OCI-LY1 (cell line): Measurements from ENCODE around the gene TBC1D8.

Experiments
- CTCF ChIP-seq: fragments of 200-600 bp; sonication (generic), shearing (Covaris generic); IDR thresholded peaks from 2 replicates; pipeline ENCODE4 v1.5.1; 2017; ENCODE audit warnings: mild to moderate bottlenecking, antibody characterized with exemption, low read length, moderate library complexity, mixed read lengths
- EZH2 ChIP-seq: fragments of 200-600 bp; sonication (generic), shearing (Covaris generic); IDR thresholded peaks from 2 replicates; pipeline ENCODE4 v1.8.0; 2017; ENCODE audit warnings: borderline replicate concordance, mixed run types, mild to moderate bottlenecking, antibody characterized with exemption, low read length, moderate library complexity, mixed read lengths

GRCh38 chr2:100991404-100991773 is 159.8 kb downstream of the TBC1D8 start:
- no peak for TF ChIP-seq CTCF
- TF ChIP-seq EZH2 = no peak
